NCI-H1436 (cell line): Measurements from ENCODE around the gene ADARB1.

ENCODE experiments used
- DNase-seq: peaks from one replicate; lab custom pipeline; 2025; lab: John Stamatoyannopoulos, UW

ADARB1 gene

DNA sequence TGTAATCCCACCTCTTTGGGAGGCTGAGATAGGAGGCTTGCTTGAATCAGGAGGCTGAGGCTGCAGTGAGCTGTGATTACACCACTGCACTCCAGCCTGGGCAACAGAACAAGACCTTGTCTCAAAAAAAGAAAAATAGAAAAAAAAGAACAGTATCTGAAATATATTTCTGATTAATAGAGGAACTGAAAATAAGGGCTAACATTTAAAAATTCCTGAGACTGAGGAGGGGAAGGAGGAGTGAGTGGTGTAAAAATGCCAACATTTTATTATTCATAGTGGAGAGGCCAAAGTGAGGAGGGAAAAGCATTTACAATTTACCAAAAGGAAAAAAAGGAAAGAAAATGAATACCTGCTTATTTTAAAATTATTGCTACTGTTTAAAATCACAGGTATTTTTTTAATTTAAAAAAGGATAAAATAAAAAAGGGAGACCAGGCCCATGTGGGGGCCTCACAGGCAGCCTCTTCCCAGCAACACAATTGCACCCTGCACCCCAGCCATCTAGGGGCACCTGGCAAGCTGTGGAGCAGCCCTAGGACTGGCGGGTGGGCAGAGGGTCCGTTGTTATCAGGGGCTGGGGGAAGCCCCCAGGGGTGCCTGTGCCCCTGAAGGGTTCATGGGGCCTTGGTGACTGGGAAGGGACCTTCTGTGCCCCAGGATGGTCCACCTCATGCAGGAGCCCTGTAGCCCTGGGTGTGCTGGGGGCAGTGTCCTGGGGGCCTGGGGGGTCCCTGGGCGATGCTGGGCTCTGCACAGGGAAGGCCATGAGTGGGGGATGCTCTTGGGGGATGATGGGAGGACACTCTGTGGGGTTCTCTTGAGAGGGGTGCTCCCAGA is 34.8 kb upstream of the ADARB1 start:
- DNase-seq = no peak

DNA sequence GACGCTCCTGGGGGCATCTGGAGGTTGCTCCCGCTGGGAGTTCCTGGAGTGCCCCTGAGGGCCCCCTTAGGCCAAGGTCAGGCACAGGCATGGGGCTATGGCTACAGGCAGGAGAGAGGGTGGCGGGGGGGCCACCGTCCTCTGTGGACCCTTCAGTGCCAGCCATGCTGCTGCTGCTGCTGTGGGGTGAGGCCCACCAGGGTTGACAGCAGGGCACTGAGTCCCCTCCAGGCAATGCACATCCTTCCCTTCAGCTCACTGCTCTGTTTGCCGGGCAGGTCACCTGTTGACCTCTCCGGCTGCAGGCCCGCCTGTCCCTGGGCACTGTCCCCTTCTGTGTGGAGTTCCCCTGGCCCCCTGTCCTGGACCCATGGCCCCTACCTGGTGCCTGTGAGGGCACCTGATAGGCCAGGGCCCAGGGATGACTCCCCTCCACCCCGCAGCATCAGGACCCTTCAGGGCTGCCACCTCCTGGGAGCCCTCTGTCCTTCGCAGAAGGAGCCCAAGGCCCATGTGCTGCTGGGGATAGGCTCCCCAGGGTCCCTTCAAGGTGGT is 34.1 kb upstream of the ADARB1 start:
- DNase-seq = no peak

DNA sequence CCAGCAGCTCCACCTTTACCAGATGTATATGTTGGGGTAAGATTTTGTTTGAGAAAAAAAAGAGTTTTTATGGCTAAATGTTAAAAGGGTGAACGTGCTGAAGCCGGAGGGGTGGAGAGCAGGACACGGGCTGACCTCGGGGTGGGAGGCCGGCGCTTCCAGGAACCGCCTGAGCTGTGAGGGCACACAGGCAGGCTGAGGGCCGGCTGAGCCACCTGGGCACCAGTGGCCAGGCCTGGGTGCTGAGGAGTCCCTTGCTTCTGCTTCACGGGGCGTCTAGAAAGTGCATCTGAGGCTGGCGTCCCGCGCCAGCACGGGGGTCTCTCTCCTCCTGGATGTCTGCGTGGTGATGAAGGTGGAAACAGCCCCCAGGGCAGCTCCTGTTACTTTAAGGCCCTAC is 33.6 kb upstream of the ADARB1 start:
- DNase-seq = no peak

DNA sequence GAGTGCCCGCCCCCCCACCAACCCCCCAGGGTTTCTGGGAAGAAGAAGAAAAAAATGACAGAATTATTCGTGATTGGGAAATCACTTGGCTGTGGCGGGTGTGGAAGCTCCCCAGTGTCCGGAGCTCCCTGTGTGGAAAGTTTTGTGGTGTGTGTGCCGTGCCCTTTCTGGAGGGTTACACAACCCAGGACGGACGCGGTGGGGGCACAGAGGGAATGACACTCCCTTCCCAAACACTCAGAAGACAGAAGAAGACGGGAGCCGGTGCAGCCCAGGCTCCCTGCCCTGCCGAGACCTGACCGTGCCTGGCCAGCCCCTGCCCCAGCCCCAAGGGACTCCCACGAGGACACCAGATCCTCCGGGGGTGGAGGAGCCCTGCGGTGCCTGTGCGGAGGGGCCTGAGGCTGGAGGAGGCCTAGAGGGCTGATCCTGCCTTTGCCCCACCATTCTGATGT is 33.0 kb upstream of the ADARB1 start:
- DNase-seq = no peak

DNA sequence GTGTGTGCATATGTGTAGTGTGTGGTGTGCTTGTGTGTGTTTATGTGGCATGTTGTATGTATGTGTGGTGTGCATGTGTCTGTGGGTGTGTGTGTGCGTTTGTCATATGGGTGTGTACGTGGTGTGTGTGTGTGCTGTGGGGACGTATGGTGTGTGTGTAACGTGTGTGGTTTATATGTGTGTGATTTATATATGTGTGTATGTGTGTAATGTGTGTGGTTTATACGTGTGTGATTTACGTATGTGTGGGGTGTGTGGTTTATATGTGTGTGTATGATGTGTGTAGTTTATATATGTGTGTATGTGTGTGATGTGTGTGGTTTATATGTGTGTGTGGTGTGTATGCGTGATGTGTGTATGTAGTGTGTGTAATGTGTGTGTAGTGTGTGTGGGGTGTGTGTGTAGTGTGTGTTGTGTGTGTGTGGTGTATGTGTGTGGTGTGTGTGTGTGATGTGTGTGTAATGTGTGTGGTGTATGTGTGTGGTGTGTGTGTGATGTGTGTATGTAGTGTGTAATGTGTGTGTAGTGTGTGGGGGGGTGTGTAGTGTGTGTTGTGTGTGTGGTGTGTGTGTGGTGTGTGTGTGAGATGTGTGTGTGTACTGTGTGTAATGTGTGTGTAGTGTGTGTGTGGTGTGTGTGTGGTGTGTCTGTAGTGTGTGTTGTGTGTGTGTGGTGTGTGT is 32.3 kb upstream of the ADARB1 start:
- no peak for DNase-seq

DNA sequence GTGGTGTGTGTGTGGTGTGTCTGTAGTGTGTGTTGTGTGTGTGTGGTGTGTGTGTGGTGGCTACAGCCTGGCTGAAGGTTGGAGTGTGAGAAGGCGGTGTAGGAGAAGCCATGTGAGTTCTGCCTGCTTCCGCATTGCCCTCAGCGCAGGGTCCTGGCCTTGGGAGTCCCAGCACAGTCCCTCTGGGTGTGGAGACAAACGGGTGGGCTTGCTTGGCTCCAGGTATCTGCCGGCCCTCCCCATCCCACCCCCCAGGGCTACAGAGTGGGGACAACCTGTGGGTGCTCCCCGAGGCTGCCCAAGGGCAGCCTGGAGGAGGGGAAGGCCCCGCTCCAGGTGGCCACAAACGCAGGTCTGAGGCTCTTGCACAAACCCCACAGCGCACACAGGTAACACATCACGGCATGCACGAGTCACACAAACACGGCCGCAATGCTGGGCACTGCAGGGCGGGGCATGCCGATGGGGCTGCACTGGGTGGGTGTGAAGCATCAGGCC is 31.7 kb upstream of the ADARB1 start:
- DNase-seq = no peak

DNA sequence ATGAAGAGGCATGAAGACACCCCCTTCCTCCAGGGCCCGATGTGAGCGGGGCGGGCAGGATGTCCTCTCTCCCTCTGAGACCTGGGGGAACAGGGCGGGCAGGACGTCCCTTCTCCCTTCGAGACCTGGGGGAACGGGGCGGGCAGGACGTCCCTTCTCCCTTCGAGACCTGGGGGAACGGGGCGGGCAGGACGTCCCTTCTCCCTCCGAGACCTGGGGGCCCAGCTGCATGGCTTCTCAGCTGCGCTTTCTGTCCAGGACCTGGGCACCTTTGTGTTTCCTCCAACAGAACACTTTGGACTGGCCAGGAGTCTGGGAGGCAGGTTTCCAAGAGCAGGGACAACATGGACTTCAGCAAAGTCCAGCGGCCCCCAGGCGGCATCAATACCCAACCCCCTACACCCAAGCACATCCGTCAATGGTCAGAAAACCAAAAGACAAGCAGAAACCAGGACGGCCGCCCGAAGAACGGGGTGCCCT is 30.8 kb upstream of the ADARB1 start:
- no peak for DNase-seq

DNA sequence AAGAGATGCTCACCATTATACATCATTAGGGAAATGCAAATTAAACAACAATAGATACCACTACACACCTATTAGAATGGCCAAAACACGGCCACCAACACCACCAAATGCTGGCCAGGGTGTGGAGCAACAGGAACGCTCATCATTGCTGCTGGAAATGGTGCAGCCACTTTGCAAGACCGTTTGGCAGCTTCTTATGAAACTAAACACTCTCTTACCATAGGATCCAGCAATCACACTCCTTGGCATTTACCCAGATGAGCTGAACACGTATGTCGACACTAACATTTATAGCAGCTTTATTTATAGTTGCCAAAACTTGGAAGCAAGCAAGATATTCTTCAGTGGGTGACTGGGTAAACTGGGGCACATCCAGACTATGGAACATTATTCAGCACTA is 28.9 kb upstream of the ADARB1 start:
- DNase-seq = no peak

DNA sequence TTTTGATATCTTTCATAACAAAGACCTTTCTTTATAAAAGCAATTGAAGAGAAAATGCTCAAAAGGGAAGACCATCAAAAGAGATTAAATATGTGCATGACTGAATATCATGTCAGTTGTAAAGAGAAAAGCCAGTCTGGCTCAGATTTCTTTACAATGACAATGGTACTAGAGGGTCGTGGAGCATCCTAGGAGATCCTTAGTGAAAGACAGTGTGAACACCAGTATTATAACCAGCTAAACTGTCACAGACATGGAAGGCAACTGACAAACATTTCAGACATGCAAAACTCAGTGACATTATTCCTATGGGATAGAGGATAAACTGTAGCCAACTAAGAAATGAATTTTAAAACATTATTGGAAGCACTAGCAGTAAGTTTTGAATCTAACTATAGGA is 27.1 kb upstream of the ADARB1 start:
- no peak for DNase-seq

DNA sequence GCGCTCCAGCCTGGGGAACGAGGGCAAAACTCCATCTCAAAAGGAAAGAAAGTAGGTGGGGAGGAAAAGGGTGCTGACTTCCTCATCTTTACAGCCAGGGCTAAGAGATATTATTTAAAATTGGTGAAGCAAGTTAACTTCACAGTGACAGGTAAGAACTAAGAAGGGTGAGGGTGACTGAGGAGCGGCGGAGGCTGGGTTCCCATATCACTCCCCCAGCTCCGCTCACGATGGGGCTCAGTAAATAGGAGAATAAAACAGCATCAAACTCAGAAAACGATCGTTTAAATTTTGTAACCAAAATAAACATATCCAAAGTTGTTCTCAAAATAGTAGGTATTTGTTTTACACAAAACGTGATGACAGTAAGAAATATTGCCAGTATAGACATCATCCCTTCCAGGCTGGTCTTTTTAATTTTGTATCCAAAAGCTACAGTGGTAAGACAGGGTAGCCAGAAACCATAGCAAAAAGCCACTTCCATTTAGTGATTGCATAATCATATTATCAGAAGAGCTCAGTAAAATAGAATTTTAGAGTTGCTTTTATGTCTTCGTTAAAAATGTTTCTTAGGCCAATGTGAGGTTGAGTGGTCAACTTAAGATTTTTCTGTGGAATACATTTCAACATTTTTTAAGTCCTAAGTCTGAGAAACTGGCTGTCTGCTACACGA is 26.2 kb upstream of the ADARB1 start:
- DNase-seq = no peak

DNA sequence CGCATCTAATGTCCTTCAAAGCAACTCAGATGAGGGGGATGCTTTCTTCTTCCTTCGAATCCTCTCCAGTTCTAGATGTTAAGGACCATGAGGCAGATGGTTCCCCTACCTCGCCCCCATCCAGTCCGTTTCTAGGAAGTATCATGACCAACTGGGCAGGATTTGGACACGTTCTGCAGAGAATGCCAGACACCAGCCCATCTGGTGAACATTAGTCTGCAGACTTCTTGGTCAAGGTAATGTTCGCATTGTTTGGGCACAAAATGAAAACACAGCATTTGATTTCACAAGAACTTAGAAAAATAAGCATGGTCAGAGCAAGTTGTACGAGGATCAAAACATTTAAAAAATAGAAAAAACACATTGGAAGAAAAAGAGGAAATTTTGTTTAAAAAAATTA is 25.4 kb upstream of the ADARB1 start:
- no peak for DNase-seq

DNA sequence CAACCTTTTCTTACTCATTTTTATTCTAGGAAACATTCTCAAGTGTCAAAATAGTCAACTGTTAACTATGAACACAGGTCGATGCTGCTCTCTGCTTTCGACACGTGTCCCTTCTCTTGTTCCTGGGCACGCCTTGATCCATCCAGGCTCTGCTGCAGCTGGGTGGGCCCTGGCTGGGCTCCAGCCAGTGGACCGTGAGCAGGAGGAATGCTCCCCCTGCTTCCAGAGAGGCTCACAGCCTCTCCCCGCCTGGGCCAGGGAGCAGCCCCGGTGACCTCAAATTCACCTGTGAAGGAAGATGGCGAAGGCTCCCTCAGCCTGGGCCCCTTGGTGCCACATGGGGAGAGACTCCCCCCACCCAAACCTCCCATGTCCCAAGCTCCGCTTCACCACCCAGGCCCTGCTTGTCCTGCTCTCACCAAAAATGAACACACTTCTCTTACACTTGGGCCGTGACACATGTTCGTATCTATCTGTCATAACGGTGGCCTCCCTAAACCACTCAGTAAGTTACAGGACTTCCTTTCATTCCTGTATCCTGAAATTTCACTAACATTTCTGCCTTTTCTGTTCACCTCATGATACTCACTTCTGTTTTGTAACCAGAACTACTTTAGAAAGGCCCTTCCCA is 24.6 kb upstream of the ADARB1 start:
- DNase-seq = no peak

DNA sequence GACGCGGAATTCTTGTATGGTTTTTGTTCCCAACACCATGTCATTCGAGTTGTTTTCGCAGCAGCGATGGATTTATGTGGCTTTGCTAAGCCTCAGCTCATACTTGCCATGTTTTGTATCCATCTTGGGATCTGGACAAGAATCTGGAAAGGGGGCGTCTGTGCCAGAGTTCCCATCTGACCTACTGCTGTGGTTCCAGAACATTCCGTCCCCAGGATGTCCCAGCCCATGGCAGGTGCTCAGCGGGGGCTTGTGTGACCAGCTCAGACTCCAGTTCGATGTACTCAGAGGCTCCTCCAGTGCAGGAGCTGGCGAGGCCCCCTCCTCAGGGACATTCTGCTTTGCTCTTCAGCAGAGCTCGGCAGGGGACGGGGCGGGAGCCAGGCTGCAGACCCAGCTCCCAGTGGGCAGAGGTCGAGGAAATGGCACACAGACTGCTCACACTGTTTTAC is 24.0 kb upstream of the ADARB1 start:
- DNase-seq = no peak

DNA sequence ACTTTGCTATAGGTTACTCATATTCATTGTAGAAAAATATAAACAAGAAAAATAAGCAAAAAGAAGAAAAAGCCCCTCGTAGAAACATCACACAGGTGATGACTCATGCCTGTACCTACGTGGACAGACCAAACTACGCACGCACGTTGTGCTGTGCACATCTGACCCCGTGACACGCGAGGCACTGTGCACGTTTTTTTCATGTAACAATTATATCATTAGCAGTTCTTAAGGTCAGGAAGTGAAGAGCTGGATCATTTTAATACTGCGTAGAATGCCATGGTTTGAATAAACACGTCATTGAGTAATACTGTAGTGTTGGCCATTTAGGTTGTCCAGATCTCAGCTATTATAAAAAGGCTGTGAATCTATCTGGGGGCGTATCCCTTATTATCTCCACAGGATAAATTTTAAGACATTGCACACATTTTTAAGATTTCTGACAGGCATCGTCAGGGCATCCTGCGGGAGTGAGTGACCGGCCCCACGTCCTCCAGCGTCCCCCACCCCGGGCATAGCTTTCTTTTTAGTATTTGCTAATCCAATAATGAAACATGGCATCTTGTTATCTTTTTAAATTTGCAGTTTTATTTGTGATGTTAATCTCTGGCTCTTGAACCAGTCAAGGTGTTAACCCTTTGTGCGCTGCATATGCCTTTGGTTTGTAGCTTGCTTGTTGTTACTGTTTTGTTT is 23.4 kb upstream of the ADARB1 start:
- no peak for DNase-seq

DNA sequence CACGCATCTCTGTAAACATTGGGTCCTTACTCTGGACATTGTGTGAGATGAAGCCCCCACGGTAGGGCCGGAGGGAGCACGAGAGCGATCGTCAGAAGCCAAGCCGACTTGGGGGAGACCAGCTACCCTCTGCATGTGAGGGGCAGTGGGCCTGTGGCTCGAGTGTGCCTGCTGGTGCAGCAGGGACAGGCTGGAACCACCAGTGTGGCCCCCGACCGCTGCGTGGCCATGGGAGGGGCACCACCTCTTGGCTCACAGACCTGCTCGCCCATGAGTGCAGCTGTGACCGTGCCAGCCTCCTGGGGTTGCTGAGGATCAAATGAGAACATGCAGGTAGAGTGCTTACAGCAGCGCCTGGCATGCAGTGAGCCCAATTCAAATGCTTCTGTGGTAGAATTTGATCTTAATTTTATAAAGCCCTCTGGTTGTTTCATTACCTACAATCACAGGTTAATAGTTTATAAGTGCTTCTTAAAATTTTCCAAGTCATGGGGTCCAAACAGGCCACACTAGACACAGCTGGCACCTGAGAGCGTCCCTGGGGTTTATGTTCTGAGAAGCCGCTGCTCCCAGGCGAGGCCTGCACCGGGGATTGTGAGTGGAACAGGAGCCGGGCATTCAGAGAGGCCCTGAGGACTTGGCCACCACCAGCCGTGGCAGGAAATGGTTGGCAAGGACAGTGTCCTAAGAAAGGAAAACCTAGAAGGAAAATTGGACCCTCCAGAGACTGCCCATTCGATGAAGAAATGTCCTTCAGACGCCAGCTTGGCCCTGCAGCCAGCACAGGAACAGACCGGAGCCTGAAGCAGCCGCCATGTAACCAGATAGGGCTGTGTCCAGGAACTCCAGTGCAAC is 22.6 kb upstream of the ADARB1 start:
- DNase-seq = no peak

DNA sequence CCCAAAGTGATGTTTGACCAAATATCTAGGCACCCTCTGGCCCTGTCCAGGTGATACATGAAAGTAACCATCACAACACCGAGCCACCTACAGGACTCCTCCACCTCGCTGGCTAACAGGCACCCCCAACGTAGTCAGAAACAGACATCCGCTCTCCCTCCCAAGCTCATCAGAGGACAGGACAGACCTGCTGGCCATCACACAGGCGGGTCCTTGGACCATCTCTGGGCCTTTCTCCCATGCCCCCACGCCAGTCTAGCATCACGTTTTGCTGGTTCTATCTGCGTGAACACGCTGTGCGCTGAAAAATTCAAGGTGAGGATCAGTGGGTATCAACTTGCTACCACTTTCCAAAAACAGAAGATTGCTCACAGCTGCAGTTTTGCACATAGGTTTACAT is 21.4 kb upstream of the ADARB1 start:
- no peak for DNase-seq

DNA sequence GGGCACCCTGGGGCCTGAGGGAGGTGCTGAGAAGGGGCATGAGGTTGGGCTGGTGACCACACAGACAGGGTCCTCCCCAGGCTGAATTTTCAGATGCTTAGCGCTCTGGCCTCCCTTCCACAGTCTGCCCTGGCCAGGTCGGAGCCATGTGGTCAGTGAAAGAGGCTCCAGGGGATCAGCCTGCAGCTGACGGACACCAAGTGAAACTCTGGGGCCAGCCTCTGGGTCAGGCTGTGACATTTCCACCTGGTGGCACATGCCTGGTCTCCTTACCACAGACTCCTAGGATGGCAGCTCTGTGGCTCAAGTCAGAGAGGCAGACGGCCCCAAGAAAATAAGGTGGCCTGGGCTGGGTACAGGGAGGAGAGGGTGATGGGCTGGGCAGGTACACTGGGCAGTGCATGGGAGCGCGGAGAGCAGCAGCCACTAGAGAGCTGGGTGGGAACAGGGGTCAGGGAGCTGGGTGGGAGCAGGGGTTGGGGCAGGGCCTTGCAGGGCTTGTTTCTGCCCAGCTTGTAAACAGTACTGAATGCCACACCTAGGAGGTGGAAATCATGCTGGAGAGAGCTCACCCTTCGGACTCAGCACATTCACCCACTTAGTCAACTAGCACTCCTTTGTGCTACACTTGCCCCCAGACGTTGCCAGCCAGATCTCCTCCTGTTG is 20.7 kb upstream of the ADARB1 start:
- DNase-seq = no peak

DNA sequence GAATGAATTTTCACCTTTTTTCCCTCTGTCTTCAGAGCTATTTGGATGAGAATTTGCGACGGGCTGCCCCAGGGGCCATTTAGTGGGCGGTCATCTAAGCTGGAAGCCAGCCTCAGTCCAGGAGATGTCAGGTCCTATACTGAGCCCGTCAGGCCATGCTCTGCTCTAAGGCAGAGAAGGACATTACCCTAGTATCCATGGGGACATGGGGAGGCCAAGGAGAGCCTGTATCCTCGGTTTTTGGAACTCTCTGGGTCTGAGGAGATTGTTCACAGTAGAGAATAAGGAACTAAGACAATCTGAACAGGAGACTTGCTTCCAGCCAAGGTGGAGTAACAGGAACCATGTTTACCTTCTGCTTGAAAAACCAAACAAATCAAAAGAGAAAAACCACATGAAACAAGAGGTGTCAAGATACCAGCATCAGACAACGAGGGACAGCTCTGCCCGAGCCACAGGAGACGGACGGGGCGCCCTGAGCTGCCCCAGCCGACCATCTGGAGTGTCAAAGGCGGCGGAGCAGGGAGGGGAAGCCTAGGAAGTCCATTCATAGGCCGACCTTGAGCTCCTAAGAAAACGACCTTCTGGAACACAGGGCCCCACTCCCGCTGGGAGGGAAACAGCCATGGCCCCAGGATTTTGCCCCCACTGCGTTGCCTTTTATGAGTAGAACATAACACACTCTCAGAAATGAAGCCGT is 20.0 kb upstream of the ADARB1 start:
- DNase-seq = no peak
